Measurements from ENCODE around the gene VSIG2.

The VSIG2 gene

DNA sequence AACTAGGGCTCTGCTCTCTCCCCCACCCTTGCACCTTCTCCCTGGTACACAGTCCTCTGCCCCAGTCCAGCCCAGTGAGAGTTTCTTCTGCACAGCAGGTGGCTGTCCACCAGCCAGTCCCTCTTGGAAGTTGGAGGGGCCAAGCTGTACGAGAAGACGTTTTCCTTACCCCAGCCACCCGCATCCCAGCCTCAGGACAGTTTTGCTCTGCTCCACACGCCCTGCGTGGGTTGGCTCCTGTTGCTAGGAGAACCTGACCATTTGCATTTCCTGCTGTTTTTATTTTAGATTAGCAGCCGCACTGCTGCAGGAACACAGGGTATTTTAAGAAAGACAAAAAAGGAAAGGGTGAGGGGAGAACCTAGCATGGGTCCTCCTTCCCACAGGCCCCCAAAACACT, 29.9 kb downstream of the VSIG2 start:
- DNase-seq (ENCODE audit: low spot score) = no peak

- no peak for DNase-seq (ENCODE audit: low spot score)
These were observed 32.5 kb downstream of the VSIG2 start for GRCh38 chr11:124719534-124719933.

DNA sequence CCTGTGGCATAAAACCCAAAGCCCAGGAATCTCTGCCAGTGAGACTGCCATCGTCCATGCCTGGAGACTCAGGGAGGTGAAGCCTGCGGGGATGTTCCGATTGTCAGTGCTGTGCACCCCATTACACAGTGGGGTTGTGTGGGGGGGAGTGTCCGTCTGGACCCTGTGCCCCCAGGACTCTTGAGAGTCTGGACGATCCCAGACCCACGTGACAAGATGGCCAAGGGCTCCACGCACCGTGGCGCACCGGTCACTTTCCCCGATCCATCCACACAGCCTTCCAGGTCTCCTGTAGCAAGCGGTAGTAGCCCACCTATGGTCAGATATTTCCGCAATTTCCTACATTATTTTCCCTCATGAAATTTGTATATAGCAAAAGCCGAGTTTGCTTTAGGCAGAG, 33.3 kb downstream of the VSIG2 start:
- DNase-seq (ENCODE audit: low spot score) = no peak

GRCh38 chr11:124717786-124718651, 34.0 kb downstream of the VSIG2 start:
- peak; percentile 67 for DNase-seq (ENCODE audit: low spot score)

- no peak for DNase-seq (ENCODE audit: low spot score)
These were observed 34.7 kb downstream of the VSIG2 start for GRCh38 chr11:124717421-124717785.

DNA sequence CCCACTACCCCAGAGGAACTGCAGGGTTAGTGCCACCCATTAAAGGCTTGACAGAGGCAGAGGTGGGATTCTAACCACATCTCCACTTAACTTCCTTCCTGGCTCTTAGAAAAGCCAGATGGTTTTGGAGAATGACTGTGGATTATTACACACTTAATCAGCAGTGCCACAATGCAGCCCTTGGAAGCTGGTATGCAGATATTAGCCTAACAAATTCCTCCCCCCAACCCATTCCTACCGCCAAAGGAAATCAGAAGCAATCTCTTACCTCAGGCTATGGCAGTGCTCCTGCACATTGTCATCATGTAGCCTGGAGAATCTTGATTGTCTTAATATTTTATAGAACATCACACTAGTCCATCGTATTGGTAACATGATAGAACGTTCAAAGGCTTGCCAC, 35.5 kb downstream of the VSIG2 start:
- no peak for DNase-seq (ENCODE audit: low spot score)

- DNase-seq (ENCODE audit: low spot score) = no peak
These were observed 39.7 kb downstream of the VSIG2 start for GRCh38 chr11:124712392-124712791.

DNA sequence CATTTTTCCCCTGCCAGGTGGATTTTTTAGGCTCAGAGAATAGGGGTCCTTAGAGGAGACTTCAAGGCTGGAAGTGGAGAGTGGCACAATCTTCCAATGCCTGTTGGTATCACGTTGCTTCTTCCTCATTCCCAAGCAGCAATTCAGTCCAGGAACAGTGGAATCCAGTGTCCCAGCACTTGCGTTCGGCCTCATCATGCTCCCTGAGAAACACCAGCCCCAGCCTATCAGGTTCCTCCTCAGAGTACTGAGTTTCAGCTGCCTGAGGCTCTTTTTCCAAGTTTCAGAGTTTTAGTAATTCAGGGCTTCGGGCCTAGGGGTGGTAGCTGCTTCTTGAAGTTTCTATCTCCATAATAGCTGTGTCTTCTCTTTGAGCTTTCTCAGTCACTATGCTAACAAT, 44.2 kb downstream of the VSIG2 start:
- no peak for DNase-seq (ENCODE audit: low spot score)

- DNase-seq (ENCODE audit: low spot score) = no peak
These were observed 52.0 kb downstream of the VSIG2 start for GRCh38 chr11:124700028-124700427.

DNA sequence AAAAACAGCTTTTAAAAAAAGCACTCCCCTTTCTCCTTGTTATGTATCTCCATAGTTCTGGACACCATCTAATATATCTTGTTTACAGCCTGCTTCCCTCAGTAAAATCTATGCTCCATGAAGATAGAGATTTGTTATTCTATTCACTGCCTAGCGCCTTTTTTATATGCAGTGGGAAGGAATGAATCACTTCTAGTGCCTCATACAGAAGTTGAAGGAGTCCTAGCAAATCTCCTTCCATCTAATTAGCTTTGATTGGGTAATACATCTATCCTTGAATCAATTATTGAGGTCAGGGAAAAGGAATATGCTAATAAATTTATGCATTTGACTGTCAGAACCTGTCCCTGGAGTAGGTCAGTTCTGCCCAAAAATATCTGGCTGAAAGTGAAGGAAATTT, 52.5 kb downstream of the VSIG2 start:
- DNase-seq (ENCODE audit: low spot score) = no peak
